HG03103 (cell line): ENCODE data around the gene CGNL1.

Experiments used
- ATAC-seq: cut with Tn5 transposase; IDR thresholded peaks from one replicate; pipeline ENCODE4 v1.9.1; 2021; ENCODE audit warnings: low read depth; ENCODE audit not compliant: unreplicated experiment

Gene CGNL1

GRCh38 chr15:57445872-57446271 is 69.6 kb downstream of the CGNL1 start:
- no peak for ATAC-seq

DNA sequence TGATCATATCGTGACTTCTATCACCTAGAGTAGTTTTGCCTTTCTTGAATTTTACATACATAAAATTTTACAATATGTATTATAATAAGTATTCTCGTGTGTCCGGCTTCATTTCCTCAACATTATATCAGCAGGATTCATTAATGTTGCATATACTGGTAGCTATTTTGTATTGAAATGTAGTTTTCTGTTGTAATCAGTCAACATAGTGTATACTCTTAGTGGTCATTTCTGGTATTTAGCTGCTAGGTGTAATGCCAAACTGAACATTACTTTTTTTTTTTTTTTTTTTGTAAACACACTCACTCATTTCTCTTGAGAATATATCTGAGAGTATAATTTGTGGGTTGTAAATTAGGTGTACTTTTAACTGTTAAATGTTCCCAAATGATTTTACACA is 70.1 kb downstream of the CGNL1 start:
- no peak for ATAC-seq

DNA sequence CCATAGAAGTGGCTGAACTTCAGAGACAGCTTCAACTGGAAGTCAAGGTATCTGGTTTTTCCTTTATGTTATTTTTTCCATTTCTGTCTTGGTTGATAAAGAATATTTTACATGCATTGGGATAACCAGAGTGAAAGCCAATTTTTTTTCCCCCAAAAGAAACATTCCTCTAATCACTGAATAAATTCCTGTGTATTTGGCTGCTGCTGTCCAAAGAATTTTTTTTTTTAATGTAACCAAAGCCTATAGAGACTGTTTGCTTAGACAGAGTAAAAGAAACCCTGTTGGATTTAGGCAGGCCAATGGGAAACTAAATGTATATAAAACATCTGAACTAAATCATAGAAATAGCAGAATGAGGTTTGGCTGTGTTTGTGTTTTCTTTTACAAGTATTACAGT is 75.2 kb downstream of the CGNL1 start:
- no peak for ATAC-seq

DNA sequence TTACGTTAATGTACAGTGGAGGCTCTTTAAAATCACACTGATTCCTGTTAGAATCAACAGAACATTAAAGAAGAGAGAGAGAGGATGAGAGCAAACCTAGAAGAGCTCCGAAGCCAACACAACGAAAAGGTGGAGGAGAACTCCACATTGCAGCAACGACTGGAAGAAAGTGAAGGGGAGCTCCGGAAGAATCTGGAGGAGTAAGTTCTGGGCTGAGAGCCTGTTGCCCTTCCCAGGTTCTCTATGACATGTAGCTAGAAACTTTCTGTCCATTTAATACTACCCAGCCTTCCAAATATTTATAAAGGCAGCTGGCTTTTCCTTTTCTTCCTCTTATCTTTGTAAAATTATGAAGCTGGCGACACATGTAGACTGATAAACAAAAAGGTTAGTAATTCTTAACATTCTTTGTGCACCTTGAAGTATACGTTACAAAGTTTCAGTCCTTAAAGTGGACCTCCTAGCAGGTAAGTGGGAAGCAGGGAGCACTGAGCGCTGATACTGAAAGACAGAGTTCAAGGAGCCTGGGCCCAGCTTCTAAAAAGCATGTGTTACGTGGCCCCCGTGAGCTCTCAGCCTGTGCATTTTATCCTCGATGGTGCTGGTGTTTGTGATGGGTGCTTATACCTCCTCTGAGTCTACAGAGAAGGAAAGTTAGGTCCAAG is 75.9 kb downstream of the CGNL1 start:
- ATAC-seq, result no peak

DNA sequence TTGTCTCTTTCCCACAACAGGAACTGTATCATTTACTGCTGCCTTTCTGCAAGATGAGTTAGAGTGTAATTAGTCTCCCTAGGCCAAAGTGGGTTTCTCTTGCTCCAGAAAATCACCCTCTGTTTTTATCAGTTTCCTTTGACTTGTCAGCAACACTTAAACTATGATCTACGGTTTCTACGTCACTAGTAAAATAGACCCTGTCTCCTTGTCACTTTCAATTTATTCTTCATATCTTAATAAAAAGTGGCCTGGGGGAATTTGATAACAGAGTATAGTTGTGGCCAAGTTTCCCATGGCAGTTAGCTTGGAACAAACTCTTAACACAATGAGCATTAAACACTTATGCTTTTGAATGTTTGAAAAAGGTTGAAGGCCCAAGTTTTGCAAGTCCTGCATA is 79.6 kb downstream of the CGNL1 start:
- no peak for ATAC-seq

- no peak for ATAC-seq
Measured at GRCh38 chr15:57456559-57456958, 80.3 kb downstream of the CGNL1 start.

GRCh38 chr15:57457726-57458125 is 81.4 kb downstream of the CGNL1 start:
- no peak for ATAC-seq

GRCh38 chr15:57458356-57458781 is 82.1 kb downstream of the CGNL1 start:
- ATAC-seq, result no peak

- ATAC-seq, result no peak
Measured at GRCh38 chr15:57460208-57460816, 84.0 kb downstream of the CGNL1 start.

DNA sequence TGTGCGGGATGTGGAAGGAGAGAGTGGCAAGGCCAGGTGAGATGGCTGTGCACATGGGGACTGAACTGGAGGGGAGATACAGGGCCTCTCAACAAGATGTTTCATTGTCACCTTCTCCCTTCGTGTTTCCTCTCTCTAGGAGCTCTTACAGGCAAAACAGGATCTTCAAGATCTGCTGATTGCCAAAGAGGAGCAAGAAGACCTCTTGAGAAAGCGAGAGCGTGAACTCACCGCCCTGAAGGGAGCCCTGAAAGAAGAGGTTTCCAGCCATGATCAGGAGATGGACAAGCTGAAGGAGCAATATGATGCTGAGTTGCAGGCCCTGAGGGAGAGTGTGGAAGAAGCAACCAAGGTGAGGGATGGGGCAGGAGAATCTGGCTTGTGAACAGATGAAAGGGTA is 85.2 kb downstream of the CGNL1 start:
- no peak for ATAC-seq

DNA sequence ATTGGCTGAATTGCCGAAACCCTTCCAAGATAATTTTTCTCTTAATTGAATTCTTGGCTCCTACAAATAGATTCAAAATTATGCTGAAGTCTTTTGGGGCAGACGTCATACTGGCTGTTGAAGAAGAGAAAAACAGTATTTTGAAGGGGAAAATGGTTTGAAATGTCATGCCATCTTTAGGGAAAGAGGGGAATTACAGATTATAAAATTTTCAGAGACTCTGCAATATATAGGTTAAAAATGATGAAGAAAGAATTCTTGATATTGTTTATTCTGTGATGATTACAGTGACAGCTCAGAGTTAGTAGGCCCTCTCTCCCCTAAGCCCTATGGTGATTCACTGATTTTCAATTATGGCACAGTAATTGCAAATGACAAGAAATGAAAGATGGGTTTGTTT is 86.1 kb downstream of the CGNL1 start:
- ATAC-seq, result no peak

GRCh38 chr15:57463360-57463759 is 87.1 kb downstream of the CGNL1 start:
- no peak for ATAC-seq

DNA sequence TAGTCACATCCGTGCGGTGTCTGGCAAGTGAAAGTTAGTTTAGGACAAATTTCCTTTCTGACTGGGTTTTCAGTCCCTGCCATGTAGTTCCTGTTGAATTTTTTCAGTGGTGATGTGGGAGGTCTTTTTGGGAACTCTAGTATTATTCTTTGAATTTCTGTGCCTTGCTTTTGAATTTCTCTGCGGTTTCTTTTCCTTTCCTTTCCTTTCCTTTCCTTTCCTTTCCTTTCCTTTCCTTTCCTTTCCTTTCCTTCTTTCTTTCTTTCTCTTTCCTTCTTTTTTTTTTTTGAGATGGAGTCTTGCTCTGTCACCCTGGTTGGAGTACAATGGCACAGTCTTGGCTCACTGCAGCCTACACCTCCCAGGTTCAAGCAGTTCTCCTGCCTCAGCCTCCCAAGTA is 88.2 kb downstream of the CGNL1 start:
- no peak for ATAC-seq

DNA sequence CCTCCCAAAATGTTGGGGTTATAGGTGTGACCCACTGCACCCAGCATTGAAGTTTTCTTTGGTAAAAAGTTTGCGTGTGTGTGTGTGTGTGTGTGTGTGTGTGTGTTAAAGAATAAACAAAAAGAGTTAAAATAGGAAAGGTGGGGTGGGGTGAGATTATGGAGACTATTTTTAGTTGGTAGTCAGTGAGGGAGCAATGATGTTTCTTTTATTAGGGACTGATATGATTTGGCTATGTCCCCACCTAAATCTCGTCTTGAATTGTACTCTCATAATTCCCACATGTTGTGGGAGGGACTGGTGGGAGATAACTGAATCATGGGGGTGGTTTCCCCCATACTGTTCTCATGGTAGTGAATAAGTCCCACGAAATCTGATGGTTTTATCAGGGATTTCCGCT is 92.2 kb downstream of the CGNL1 start:
- ATAC-seq, result no peak

DNA sequence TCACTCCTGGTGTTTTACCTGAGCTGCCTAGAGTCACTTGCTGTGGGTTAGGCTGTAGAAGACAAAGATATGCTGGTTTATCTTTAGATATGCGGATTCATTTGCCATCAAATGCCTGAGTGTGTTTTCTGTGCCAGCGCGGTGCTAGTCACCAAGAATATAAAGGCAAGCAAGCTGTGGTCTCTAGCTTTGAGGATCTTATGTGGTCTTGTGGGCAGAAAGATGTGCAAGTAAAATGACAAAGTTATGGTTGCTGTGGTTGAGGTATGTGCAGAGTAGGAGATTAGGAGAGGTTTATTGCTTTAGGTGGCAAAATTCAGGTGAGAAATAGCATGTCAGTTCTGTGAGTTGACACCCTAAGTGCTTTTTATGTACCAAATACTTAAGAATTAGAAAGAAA is 94.2 kb downstream of the CGNL1 start:
- no peak for ATAC-seq

DNA sequence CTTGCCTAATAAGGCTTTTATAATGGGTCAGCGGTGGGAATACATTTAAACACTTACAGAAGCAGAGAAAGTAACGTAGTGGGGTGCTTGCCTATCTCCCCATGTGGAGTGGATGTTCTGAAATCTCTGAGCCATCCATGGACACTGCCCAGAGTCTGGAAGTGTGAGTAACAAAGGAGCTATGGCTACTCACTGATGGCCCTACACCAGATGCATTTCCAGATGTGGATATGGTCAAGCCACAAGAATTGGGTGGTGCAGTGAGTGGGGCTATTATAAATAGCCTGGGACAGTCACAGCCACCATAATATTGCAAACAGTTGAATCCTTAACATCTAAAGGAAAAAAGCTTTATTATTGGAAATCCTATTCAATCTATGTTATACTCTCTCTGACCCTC is 96.6 kb downstream of the CGNL1 start:
- ATAC-seq, result no peak

- ATAC-seq, result no peak
Measured at GRCh38 chr15:57476533-57476975, 100.2 kb downstream of the CGNL1 start.

DNA sequence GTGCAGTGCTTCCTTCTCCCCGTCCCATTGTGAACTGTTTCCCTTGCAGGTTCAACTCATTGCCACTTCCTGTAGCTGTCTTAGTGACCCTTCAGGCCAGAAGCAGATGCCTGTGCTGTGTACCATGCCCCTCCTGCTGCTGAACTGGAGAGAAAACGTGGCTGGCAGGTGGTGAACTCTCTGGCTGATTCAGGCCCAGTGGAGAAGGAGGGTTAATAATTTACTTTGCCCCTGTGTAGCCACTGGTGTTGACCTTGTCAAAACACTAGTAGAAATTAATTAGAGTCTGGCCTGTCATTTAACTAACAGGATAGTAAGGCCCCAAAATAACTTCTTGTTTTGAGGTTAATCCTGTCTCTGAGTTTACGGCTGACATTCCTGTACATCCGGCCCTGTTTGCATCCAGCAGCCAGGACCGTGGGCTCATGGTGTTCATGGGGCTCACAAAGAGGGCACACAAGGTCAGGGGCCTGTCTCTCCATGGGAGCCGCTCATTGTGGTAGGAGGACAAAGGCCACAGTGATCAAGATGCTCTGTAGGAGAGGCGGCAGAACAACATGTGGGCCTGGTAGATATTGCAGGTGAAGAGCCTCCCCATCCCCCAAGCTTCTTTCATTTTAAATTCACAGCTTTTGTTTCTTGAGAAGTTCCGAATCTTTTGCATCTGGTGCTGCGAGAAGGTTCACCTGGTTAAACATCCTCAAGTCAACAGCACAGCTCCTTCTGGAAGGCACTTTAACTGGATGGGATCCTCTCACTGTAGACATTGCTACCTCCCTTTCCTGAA is 101.6 kb downstream of the CGNL1 start:
- ATAC-seq, result no peak

DNA sequence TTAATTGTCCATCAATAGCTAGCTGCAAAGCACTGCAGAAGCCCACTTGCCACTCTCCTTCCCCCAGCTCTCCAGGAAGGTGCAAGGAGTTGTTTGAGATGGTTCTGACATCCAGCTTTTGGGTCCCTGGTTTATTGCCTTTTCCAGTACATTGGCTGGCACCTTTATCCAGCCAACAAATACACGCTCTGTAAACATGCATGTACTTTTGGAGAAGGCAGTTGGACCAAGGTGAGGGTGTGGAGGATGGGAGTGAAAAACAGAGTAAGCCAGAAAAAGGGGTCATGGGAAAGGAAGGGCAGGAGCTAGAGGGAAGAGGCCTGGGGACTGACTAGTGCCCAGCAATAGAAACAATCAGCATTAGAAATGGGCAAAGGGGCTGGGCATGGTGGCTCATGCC is 102.7 kb downstream of the CGNL1 start:
- ATAC-seq, result no peak

GRCh38 chr15:57481038-57481705 is 104.9 kb downstream of the CGNL1 start:
- no peak for ATAC-seq

- no peak for ATAC-seq
Measured at GRCh38 chr15:57485869-57486268, 109.6 kb downstream of the CGNL1 start.
